IPS-20b (cell line): ENCODE data around the gene SCGB1D1.

Experiments
- H3K27ac ChIP-seq: one replicate; pipeline ENCODE4 v1.5.1; 2013; ENCODE audit warnings: low read length
- H3K27me3 ChIP-seq: 2 replicates; pipeline ENCODE4 v1.6.1; 2013; ENCODE audit warnings: mild to moderate bottlenecking, low read length, inconsistent platforms; ENCODE audit not compliant: insufficient read depth
- H3K36me3 ChIP-seq: 2 replicates; pipeline ENCODE4 v1.6.1; 2013; ENCODE audit warnings: low read depth, mild to moderate bottlenecking, inconsistent platforms, low read length, moderate library complexity; ENCODE audit not compliant: insufficient read depth
- H3K4me1 ChIP-seq: 2 replicates; pipeline ENCODE4 v1.6.1; 2013; ENCODE audit warnings: mild to moderate bottlenecking, control low read depth, inconsistent platforms, low read length, moderate library complexity; ENCODE audit not compliant: insufficient read depth
- H3K4me3 ChIP-seq: 2 replicates; pipeline ENCODE4 v1.5.1; 2013; ENCODE audit warnings: mild to moderate bottlenecking, low read length, inconsistent platforms
- H3K9ac ChIP-seq: 2 replicates; pipeline ENCODE4 v1.6.1; 2013; ENCODE audit warnings: low read depth, mild to moderate bottlenecking, inconsistent platforms, low read length, moderate library complexity
- H3K9me3 ChIP-seq: 2 replicates; pipeline ENCODE4 v1.6.1; 2013; ENCODE audit warnings: mild to moderate bottlenecking, low read depth, low read length, inconsistent platforms; ENCODE audit not compliant: insufficient read depth

Gene SCGB1D1

GRCh38 chr11:62148271-62148980 is 41.6 kb upstream of the SCGB1D1 start:
- Histone ChIP-seq H3K9ac (no peak overlapping the region), H3K27me3 (no peaks in the 10 kb centered on the region), H3K4me1 (no peaks in the 10 kb centered on the region), H3K27ac (no peak overlapping the region), H3K9me3 (no peaks in the 10 kb centered on the region), H3K4me3 (no peak overlapping the region), H3K36me3 (peaks cover 91% of the 10 kb centered on the region)

GRCh38 chr11:62149986-62150886 is 39.8 kb upstream of the SCGB1D1 start:
- no peaks in the 10 kb centered on the region for H3K27me3 ChIP-seq
- peaks cover 78% of the 10 kb centered on the region for H3K36me3 ChIP-seq
- no peaks in the 10 kb centered on the region for H3K4me1 ChIP-seq
- no peak overlapping the region for H3K9ac ChIP-seq
- H3K4me3 ChIP-seq: no peak overlapping the region
- H3K27ac ChIP-seq: no peak overlapping the region
- no peaks in the 10 kb centered on the region for H3K9me3 ChIP-seq

- no peak overlapping the region for H3K4me3 ChIP-seq
- no peaks in the 10 kb centered on the region for H3K27me3 ChIP-seq
- H3K27ac ChIP-seq: no peak overlapping the region
- no peak overlapping the region for H3K9ac ChIP-seq
- peaks cover 69% of the 10 kb centered on the region for H3K36me3 ChIP-seq
- no peaks in the 10 kb centered on the region for H3K9me3 ChIP-seq
- H3K4me1 ChIP-seq: no peaks in the 10 kb centered on the region
These were observed 38.9 kb upstream of the SCGB1D1 start for GRCh38 chr11:62150887-62151736.

- H3K36me3 ChIP-seq: peaks cover 67% of the 10 kb centered on the region
- no peak overlapping the region for H3K27ac ChIP-seq
- no peaks in the 10 kb centered on the region for H3K27me3 ChIP-seq
- H3K4me1 ChIP-seq: no peaks in the 10 kb centered on the region
- no peaks in the 10 kb centered on the region for H3K9me3 ChIP-seq
- H3K9ac ChIP-seq: no peak overlapping the region
- no peak overlapping the region for H3K4me3 ChIP-seq
These were observed 38.3 kb upstream of the SCGB1D1 start for GRCh38 chr11:62151737-62152102.

- H3K27ac ChIP-seq: no peak overlapping the region
- H3K36me3 ChIP-seq: peaks cover 60% of the 10 kb centered on the region
- H3K9ac ChIP-seq: no peak overlapping the region
- H3K4me3 ChIP-seq: no peak overlapping the region
- H3K4me1 ChIP-seq: no peaks in the 10 kb centered on the region
- no peaks in the 10 kb centered on the region for H3K9me3 ChIP-seq
- no peaks in the 10 kb centered on the region for H3K27me3 ChIP-seq
These were observed 37.5 kb upstream of the SCGB1D1 start for GRCh38 chr11:62152245-62153086.

- H3K9me3 ChIP-seq: no peaks in the 10 kb centered on the region
- no peaks in the 10 kb centered on the region for H3K4me1 ChIP-seq
- H3K36me3 ChIP-seq: peaks cover 54% of the 10 kb centered on the region
These were observed 37.0 kb upstream of the SCGB1D1 start for GRCh38 chr11:62153087-62153395.

GRCh38 chr11:62153617-62154016 is 36.4 kb upstream of the SCGB1D1 start:
- Histone ChIP-seq H3K36me3 (peaks cover 48% of the 10 kb centered on the region), H3K9ac (no peak overlapping the region), H3K27me3 (no peaks in the 10 kb centered on the region), H3K9me3 (no peaks in the 10 kb centered on the region), H3K4me3 (no peak overlapping the region), H3K27ac (no peak overlapping the region), H3K4me1 (no peaks in the 10 kb centered on the region)

More at GRCh38 chr11:62153087-62153395, 37.0 kb upstream of the SCGB1D1 start:
- Histone ChIP-seq H3K27ac (no peak overlapping the region), H3K27me3 (no peaks in the 10 kb centered on the region), H3K9ac (no peak overlapping the region), H3K4me3 (no peak overlapping the region)

GRCh38 chr11:62157603-62158002 is 32.4 kb upstream of the SCGB1D1 start:
- H3K4me3 ChIP-seq: no peak overlapping the region
- H3K36me3 ChIP-seq: peaks cover 9% of the 10 kb centered on the region
- H3K4me1 ChIP-seq: no peaks in the 10 kb centered on the region
- no peaks in the 10 kb centered on the region for H3K9me3 ChIP-seq
- H3K27ac ChIP-seq: no peak overlapping the region
- no peaks in the 10 kb centered on the region for H3K27me3 ChIP-seq
- H3K9ac ChIP-seq: no peak overlapping the region

- Histone ChIP-seq H3K36me3 (no peaks in the 10 kb centered on the region), H3K27me3 (no peaks in the 10 kb centered on the region)
These were observed 23.6 kb upstream of the SCGB1D1 start for GRCh38 chr11:62166371-62166770.

GRCh38 chr11:62169448-62169847 is 20.6 kb upstream of the SCGB1D1 start:
- H3K4me3 ChIP-seq: no peak overlapping the region
- H3K27me3 ChIP-seq: no peaks in the 10 kb centered on the region
- no peaks in the 10 kb centered on the region for H3K4me1 ChIP-seq

More at GRCh38 chr11:62166371-62166770, 23.6 kb upstream of the SCGB1D1 start:
- Histone ChIP-seq H3K27ac (no peak overlapping the region), H3K4me3 (no peak overlapping the region), H3K9me3 (no peaks in the 10 kb centered on the region; the same call in 1 of the 2 replicates), H3K4me1 (no peaks in the 10 kb centered on the region), H3K9ac (no peak overlapping the region)

GRCh38 chr11:62169935-62170334 is 20.1 kb upstream of the SCGB1D1 start:
- Histone ChIP-seq H3K27me3 (no peaks in the 10 kb centered on the region), H3K9me3 (no peaks in the 10 kb centered on the region; the same call in 1 of the 2 replicates), H3K9ac (no peak overlapping the region), H3K4me1 (no peaks in the 10 kb centered on the region), H3K27ac (no peak overlapping the region), H3K4me3 (no peak overlapping the region), H3K36me3 (no peaks in the 10 kb centered on the region)

More at GRCh38 chr11:62169448-62169847, 20.6 kb upstream of the SCGB1D1 start:
- no peaks in the 10 kb centered on the region; the same call in 1 of the 2 replicates for H3K9me3 ChIP-seq
- H3K27ac ChIP-seq: no peak overlapping the region
- H3K36me3 ChIP-seq: no peaks in the 10 kb centered on the region
- H3K9ac ChIP-seq: no peak overlapping the region
